PC-3 (cell line): Measurements from ENCODE around the gene COPS3. TPM values are rescaled to one million over a fixed set of nuclear protein-coding genes. Genes with fewer than 3 reads are reported as not detected.

Experiments
- ATAC-seq: fragments of 200-7000 bp; cut with Tn5 transposase; 2 replicates; pipeline ENCODE4 v1.9.1; 2020; ENCODE audit warnings: mild to moderate bottlenecking, moderate library complexity
- BruUV-seq: library from RNA; stranded (reverse); fragments of 400-500 nt; replicated peaks from 2 replicates; lab custom pipeline; 2021; lab: Mats Ljungman, UMichigan
- CTCF ChIA-PET: fragments of 300-600 bp; sonication (Branson Sonifier 250); formaldehyde crosslinking; loops from one replicate; lab custom pipeline; 2022; ENCODE audit warnings: antibody characterized with exemption; lab: Charles Lee
- POLR2A ChIA-PET: fragments of 300-600 bp; sonication (Branson Sonifier 250); formaldehyde crosslinking; loops from one replicate; lab custom pipeline; 2022; ENCODE audit warnings: antibody characterized with exemption; ENCODE audit not compliant: unreplicated experiment; lab: Charles Lee
- DNase-seq: peaks from one replicate; pipeline ENCODE4 v3.0.0-alpha.2; 2015
- H2AFZ ChIP-seq: fragments of 300-600 bp; sonication (generic); 2 replicates; pipeline ENCODE4 v1.6.0; 2016; ENCODE audit warnings: antibody characterized with exemption, low read length
- H3F3A ChIP-seq: fragments of 300-600 bp; sonication (generic); one replicate; pipeline ENCODE4 v1.6.0; 2017; ENCODE audit warnings: antibody characterized with exemption, low read length, control low read depth, mild to moderate bottlenecking; ENCODE audit not compliant: unreplicated experiment
- H3K27ac ChIP-seq: fragments of 300-600 bp; sonication (generic); 2 replicates; pipeline ENCODE4 v1.5.1; 2016; ENCODE audit warnings: mild to moderate bottlenecking, low read length
- H3K27me3 ChIP-seq: fragments of 300-600 bp; sonication (generic); 2 replicates; pipeline ENCODE4 v1.6.1; 2016; ENCODE audit warnings: low read length, mixed read lengths
- H3K36me3 ChIP-seq: fragments of 300-600 bp; sonication (generic); 2 replicates; pipeline ENCODE4 v1.6.1; 2016; ENCODE audit warnings: low read depth, mixed run types, low read length, mixed read lengths
- H3K4me1 ChIP-seq: fragments of 300-600 bp; sonication (generic); 2 replicates; pipeline ENCODE4 v1.5.1; 2016; ENCODE audit warnings: low read length; ENCODE audit not compliant: insufficient read depth
- H3K4me2 ChIP-seq: fragments of 300-600 bp; sonication (generic); 2 replicates; pipeline ENCODE4 v1.6.0; 2016; ENCODE audit warnings: low read length
- H3K4me3 ChIP-seq: fragments of 300-600 bp; sonication (generic); 2 replicates; pipeline ENCODE4 v1.5.1; 2016; ENCODE audit warnings: mild to moderate bottlenecking, low read length, mixed read lengths
- H3K79me2 ChIP-seq: fragments of 300-600 bp; sonication (generic); 2 replicates; pipeline ENCODE4 v1.6.1; 2017; ENCODE audit warnings: low read length, mixed read lengths
- H3K9ac ChIP-seq: fragments of 300-600 bp; sonication (generic); 2 replicates; pipeline ENCODE4 v1.6.0; 2016; ENCODE audit warnings: mild to moderate bottlenecking, low read length
- H3K9me2 ChIP-seq: fragments of 300-600 bp; sonication (generic); replicated peaks from 2 replicates; pipeline ENCODE4 v1.6.1; 2016; ENCODE audit warnings: mixed run types, low read length, mixed read lengths
- H3K9me3 ChIP-seq: fragments of 300-600 bp; sonication (generic); 2 replicates; pipeline ENCODE4 v1.6.1; 2016; ENCODE audit warnings: low read length, mixed read lengths
- H4K20me1 ChIP-seq: fragments of 300-600 bp; sonication (generic); 2 replicates; pipeline ENCODE4 v1.6.1; 2016; ENCODE audit warnings: low read length, mixed read lengths
- CTCF ChIP-seq: fragments of 300-600 bp; sonication (generic); conservative IDR thresholded peaks from 2 replicates; pipeline ENCODE4 v1.5.1; 2017; ENCODE audit warnings: antibody characterized with exemption, low read depth, mild to moderate bottlenecking, low read length
- EZH2 ChIP-seq: fragments of 300-600 bp; sonication (generic); IDR thresholded peaks from one replicate; pipeline ENCODE4 v1.6.1; 2017; ENCODE audit warnings: antibody characterized with exemption, mild to moderate bottlenecking, low read length; ENCODE audit not compliant: unreplicated experiment
- EZH2phosphoT487 ChIP-seq: fragments of 300-600 bp; sonication (generic); IDR thresholded peaks from 2 replicates; pipeline ENCODE4 v1.6.1; 2018; ENCODE audit warnings: mild to moderate bottlenecking, antibody characterized with exemption, low read length, borderline replicate concordance
- intact Hi-C: fragments of 100-400 bp; cut with micrococcal nuclease; formaldehyde crosslinking; loops from 2 replicates; pipeline ENCODE4 v1.9.0; 2023
- total RNA-seq: library from RNA; depleted of rRNA; stranded (reverse); fragments of >200 nt; gene quantifications from 2 replicates; pipeline ENCODE4 v1.2.3, GENCODE V29; 2014

COPS3 gene
- total RNA-seq, 1 experiment from 2014 or later: 205 TPM

- Histone ChIP-seq H3K4me2 (no peak overlapping the region), H3F3A (no peaks in the 10 kb centered on the region), H3K4me1 (peaks cover 2% of the 10 kb centered on the region), H3K9me2 (no peaks in the 10 kb centered on the region), H3K79me2 (0 out of 2 replicates have a peak, but pooled peaks cover under 1% of the 10 kb centered on the region), H3K27ac (no peak overlapping the region), H3K27me3 (no peaks in the 10 kb centered on the region), H2AFZ (no peak overlapping the region), H3K9ac (no peak overlapping the region), H3K4me3 (no peak overlapping the region), H3K36me3 (no peaks in the 10 kb centered on the region), H4K20me1 (no peaks in the 10 kb centered on the region), H3K9me3 (no peaks in the 10 kb centered on the region)
- intact Hi-C loops: no loop called here
- BruUV-seq: no TSS peak
- CTCF ChIA-PET: no interaction called here
- no peak for TF ChIP-seq EZH2
- no peak for TF ChIP-seq CTCF
- no peak for TF ChIP-seq EZH2phosphoT487
- POLR2A ChIA-PET: no interaction called here
- DNase-seq (no peak), ATAC-seq (no peak)
Observed at GRCh38 chr17:17309356-17309755, 28.3 kb upstream of the COPS3 start.

- Histone ChIP-seq H3K36me3 (no peaks in the 10 kb centered on the region), H3K4me2 (no peak overlapping the region), H3K27ac (no peak overlapping the region), H4K20me1 (no peaks in the 10 kb centered on the region), H3K9me3 (no peaks in the 10 kb centered on the region), H2AFZ (no peak overlapping the region), H3K27me3 (no peaks in the 10 kb centered on the region), H3K9ac (no peak overlapping the region), H3K4me1 (peaks cover 13% of the 10 kb centered on the region), H3K79me2 (peaks cover 5% of the 10 kb centered on the region), H3K4me3 (no peak overlapping the region), H3F3A (no peaks in the 10 kb centered on the region), H3K9me2 (no peaks in the 10 kb centered on the region)
- intact Hi-C loops: no loop called here
- ATAC-seq (no peak), DNase-seq (no peak)
- CTCF ChIA-PET: no interaction called here
- TF ChIP-seq EZH2phosphoT487 (no peak), EZH2 (no peak), CTCF (no peak)
- POLR2A ChIA-PET: interaction anchor here (0.5 kb wide), 1 partner anchor 311 kb away, joined by 3 read pairs; no protein-coding TSS in a partner anchor
- BruUV-seq: no TSS peak
Observed at GRCh38 chr17:17305281-17305801, 24.3 kb upstream of the COPS3 start.

- no TSS peak for BruUV-seq
- DNase-seq (no peak), ATAC-seq (no peak)
- Histone ChIP-seq H3K9me2 (no peaks in the 10 kb centered on the region), H3K4me3 (peak overlapping the region; percentile 76; the same call in 1 of the 2 replicates), H2AFZ (no peak overlapping the region), H3K4me1 (peaks cover 13% of the 10 kb centered on the region), H3K4me2 (peak overlapping the region; percentile 99), H3K9ac (no peak overlapping the region), H3K27me3 (no peaks in the 10 kb centered on the region), H3K79me2 (peaks cover 5% of the 10 kb centered on the region), H3K27ac (no peak overlapping the region), H3K36me3 (no peaks in the 10 kb centered on the region), H3K9me3 (no peaks in the 10 kb centered on the region), H3F3A (no peaks in the 10 kb centered on the region), H4K20me1 (no peaks in the 10 kb centered on the region)
- intact Hi-C loops: no loop called here
- ChIA-PET CTCF (no interaction called here), POLR2A (no interaction called here)
- TF ChIP-seq EZH2: no peak
- TF ChIP-seq CTCF: no peak
- TF ChIP-seq EZH2phosphoT487: no peak
Observed at GRCh38 chr17:17304521-17304985, 23.5 kb upstream of the COPS3 start.
